ENCODE data around the gene RFX3. TPM values are rescaled to one million over a fixed set of nuclear protein-coding genes. Genes with fewer than 3 reads are reported as not detected.

The RFX3 gene
- total RNA-seq, 1 experiment from 2014 or later: 8.4 TPM

DNA sequence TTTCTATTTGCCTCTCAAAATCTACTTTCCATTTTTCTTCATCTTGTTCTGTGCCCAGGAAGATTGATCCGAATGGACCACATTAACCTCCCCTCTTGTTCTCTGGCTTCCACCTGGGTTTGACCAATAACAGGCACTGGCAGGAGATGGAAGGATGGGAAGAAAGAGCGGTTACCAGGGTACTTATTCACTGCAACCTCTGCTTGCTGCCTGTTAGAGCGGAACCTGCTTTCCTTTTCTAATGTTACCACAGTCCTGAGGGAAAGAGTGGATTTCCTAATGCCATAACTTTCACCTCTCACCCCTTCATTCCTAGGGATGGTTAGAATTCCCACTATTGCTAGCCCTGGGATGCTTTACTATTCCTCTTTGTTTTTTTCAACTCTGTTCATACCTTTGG, 262.1 kb downstream of the RFX3 start:
- Histone ChIP-seq H3K4me2 (no peak overlapping the region), H2AFZ (no peak overlapping the region), H3K4me3 (no peak overlapping the region), H3F3A (ENCODE audit: insufficient read depth, low read depth) (no peaks in the 10 kb centered on the region), H3K36me3 (ENCODE audit: low read depth) (no peaks in the 10 kb centered on the region), H3K4me1 (replicated peaks; ENCODE audit: insufficient read depth) (no peaks in the 10 kb centered on the region), H3K27ac (no peak overlapping the region), H3K79me2 (ENCODE audit: low read depth) (no peaks in the 10 kb centered on the region), H4K20me1 (ENCODE audit: insufficient read depth) (no peaks in the 10 kb centered on the region), H3K27me3 (ENCODE audit: insufficient read depth, low read depth) (no peaks in the 10 kb centered on the region), H3K9me3 (ENCODE audit: insufficient read depth, low read depth) (no peaks in the 10 kb centered on the region), H3K9me2 (ENCODE audit: insufficient read depth) (no peaks in the 10 kb centered on the region)
- ChIA-PET CTCF (no interaction called here), POLR2A (ENCODE audit: unreplicated experiment) (no interaction called here)
- DNase-seq: no peak
- intact Hi-C loops (cut with micrococcal nuclease; ENCODE audit: unreplicated experiment): no loop called here
- BruUV-seq (replicated peaks): no TSS peak
- TF ChIP-seq EZH2 (IDR thresholded peaks at IDR 0.05; ENCODE audit: low read depth): no peak
- TF ChIP-seq, protein P1, sequence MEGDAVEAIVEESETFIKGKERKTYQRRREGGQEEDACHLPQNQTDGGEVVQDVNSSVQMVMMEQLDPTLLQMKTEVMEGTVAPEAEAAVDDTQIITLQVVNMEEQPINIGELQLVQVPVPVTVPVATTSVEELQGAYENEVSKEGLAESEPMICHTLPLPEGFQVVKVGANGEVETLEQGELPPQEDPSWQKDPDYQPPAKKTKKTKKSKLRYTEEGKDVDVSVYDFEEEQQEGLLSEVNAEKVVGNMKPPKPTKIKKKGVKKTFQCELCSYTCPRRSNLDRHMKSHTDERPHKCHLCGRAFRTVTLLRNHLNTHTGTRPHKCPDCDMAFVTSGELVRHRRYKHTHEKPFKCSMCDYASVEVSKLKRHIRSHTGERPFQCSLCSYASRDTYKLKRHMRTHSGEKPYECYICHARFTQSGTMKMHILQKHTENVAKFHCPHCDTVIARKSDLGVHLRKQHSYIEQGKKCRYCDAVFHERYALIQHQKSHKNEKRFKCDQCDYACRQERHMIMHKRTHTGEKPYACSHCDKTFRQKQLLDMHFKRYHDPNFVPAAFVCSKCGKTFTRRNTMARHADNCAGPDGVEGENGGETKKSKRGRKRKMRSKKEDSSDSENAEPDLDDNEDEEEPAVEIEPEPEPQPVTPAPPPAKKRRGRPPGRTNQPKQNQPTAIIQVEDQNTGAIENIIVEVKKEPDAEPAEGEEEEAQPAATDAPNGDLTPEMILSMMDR (conservative IDR thresholded peaks at IDR 0.05): no peak

DNA sequence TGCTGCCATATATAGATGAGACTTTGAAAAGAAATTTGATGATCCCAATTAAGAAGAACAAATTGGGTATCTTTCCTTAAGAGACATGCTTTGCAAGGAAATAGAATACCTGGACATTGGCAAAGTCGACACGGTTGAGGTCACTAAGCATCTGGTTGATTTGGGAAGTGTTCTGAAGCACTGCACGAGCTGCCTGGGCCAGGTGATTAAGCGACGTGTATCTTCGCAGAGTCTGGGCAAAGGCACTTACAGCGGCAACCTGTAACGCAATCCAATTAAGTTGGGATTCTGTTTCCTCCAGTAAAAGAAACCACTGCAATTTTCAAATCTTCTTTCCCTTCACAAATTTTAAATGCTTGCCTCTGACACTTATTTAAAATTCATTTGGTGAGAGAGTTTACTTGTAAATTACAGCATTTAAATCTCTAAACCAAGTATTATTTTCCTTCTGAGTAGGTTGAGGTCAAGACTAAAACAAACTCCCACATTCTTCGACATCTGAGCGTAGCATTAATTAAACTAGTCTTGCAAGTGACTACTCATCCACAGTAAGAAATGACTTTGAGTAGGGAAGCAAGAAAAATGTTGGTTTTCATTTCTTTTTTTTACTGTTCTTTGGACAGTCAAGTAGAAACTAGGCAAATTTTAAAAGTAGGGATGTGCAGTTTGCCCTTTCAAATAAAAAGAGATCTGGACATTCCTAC, 262.8 kb downstream of the RFX3 start:
- Histone ChIP-seq H2AFZ (no peak overlapping the region), H4K20me1 (ENCODE audit: insufficient read depth) (no peaks in the 10 kb centered on the region), H3K36me3 (ENCODE audit: low read depth) (no peaks in the 10 kb centered on the region), H3K9me2 (ENCODE audit: insufficient read depth) (no peaks in the 10 kb centered on the region), H3K4me1 (replicated peaks; ENCODE audit: insufficient read depth) (no peaks in the 10 kb centered on the region), H3K4me3 (no peak overlapping the region), H3K4me2 (no peak overlapping the region), H3F3A (ENCODE audit: insufficient read depth, low read depth) (no peaks in the 10 kb centered on the region), H3K9me3 (ENCODE audit: insufficient read depth, low read depth) (no peaks in the 10 kb centered on the region), H3K27ac (no peak overlapping the region), H3K79me2 (ENCODE audit: low read depth) (no peaks in the 10 kb centered on the region), H3K27me3 (ENCODE audit: insufficient read depth, low read depth) (no peaks in the 10 kb centered on the region)
- intact Hi-C loops (cut with micrococcal nuclease; ENCODE audit: unreplicated experiment): no loop called here
- ChIA-PET POLR2A (ENCODE audit: unreplicated experiment) (no interaction called here), CTCF (no interaction called here)
- DNase-seq: no peak
- no peak for TF ChIP-seq EZH2 (IDR thresholded peaks at IDR 0.05; ENCODE audit: low read depth)
- TF ChIP-seq, protein P1 (conservative IDR thresholded peaks at IDR 0.05): no peak
- BruUV-seq (replicated peaks): no TSS peak

DNA sequence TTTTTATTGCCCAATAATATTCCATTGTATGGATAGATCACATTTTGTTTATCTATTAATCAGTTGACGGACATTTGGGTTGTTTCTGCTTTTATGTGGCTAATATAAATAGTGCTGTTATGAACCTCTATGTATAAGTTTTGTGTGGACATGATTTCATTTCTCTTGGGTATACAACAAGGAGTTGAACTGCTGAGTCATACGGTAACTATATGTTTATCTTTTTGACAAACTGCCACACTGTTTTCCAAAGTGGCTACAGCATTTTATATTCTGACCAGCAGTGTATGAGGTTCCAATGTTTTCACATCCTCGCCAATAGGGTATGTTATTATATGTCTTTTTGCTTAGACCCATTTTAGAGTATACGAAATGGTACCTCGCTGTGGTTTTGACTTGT, 264.3 kb downstream of the RFX3 start:
- Histone ChIP-seq H3K27ac (no peak overlapping the region), H4K20me1 (ENCODE audit: insufficient read depth) (no peaks in the 10 kb centered on the region), H2AFZ (no peak overlapping the region), H3K4me2 (no peak overlapping the region), H3K9me2 (ENCODE audit: insufficient read depth) (no peaks in the 10 kb centered on the region), H3K36me3 (ENCODE audit: low read depth) (no peaks in the 10 kb centered on the region), H3K9me3 (ENCODE audit: insufficient read depth, low read depth) (no peaks in the 10 kb centered on the region), H3F3A (ENCODE audit: insufficient read depth, low read depth) (no peaks in the 10 kb centered on the region), H3K79me2 (ENCODE audit: low read depth) (no peaks in the 10 kb centered on the region), H3K27me3 (ENCODE audit: insufficient read depth, low read depth) (no peaks in the 10 kb centered on the region), H3K4me1 (replicated peaks; ENCODE audit: insufficient read depth) (no peaks in the 10 kb centered on the region), H3K4me3 (no peak overlapping the region)
- ChIA-PET CTCF (no interaction called here), POLR2A (ENCODE audit: unreplicated experiment) (no interaction called here)
- no peak for DNase-seq
- no TSS peak for BruUV-seq (replicated peaks)
- intact Hi-C loops (cut with micrococcal nuclease; ENCODE audit: unreplicated experiment): no loop called here
- no peak for TF ChIP-seq EZH2 (IDR thresholded peaks at IDR 0.05; ENCODE audit: low read depth)
- TF ChIP-seq, protein P1 (conservative IDR thresholded peaks at IDR 0.05): no peak

Data from PC-9 (cell line).